ENCODE data around the gene CR1.

DNA sequence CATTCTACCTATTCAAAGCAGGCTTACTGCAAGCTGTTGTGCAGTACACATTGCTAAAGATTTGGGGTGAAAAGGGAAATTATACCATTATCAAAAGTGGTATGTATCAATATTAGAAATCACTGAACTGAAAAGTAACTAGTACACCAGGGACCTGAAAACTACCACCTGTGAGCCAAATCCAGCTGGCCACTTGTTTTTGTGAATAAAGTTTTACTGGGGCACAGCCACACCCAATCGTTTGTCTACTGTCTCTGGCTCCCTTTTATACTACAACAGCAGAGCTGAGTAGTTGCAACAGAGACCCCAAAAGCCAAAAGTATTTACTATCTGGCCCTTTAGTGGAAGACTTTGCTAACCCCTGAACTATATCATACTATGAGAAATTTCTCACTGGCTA lies 135.2 kb downstream of the CR1 start:
- no peak for TF ChIP-seq POLR2A (IDR thresholded peaks at IDR 0.05)
- no peak for TF ChIP-seq CTCF (IDR thresholded peaks at IDR 0.05)

Measured in testis (tissue), 2 donors.